GM21786 (cell line): ENCODE data around the gene GMCL1.

Source experiments
- ATAC-seq: cut with Tn5 transposase; IDR thresholded peaks from one replicate; pipeline ENCODE4 v1.9.1; 2021; ENCODE audit not compliant: unreplicated experiment

The GMCL1 gene

GRCh38 chr2:69829256-69830044, at the start of gene GMCL1:
GMCL1 (plus strand) TSS chr2:69829660; CDS start chr2:69829893, 233 bp downstream.
- ATAC-seq: peak; percentile 89

- no peak for ATAC-seq
Measured at GRCh38 chr2:69780921-69781320, 48.5 kb upstream of the GMCL1 start.

- ATAC-seq: peak; percentile 67
Measured at GRCh38 chr2:69781321-69782248, 47.9 kb upstream of the GMCL1 start.

GRCh38 chr2:69784228-69784627, 45.2 kb upstream of the GMCL1 start:
- no peak for ATAC-seq

GRCh38 chr2:69785358-69785757, 44.1 kb upstream of the GMCL1 start:
- no peak for ATAC-seq

GRCh38 chr2:69786052-69786560, 43.4 kb upstream of the GMCL1 start:
- ATAC-seq: no peak

GRCh38 chr2:69789175-69789721, 40.2 kb upstream of the GMCL1 start:
- ATAC-seq: no peak

- ATAC-seq: peak; percentile 60
Measured at GRCh38 chr2:69789772-69790600, 39.5 kb upstream of the GMCL1 start.

GRCh38 chr2:69790601-69790959, 38.9 kb upstream of the GMCL1 start:
- no peak for ATAC-seq

GRCh38 chr2:69791045-69791444, 38.4 kb upstream of the GMCL1 start:
- ATAC-seq: no peak

- ATAC-seq: no peak
Measured at GRCh38 chr2:69796174-69796573, 33.3 kb upstream of the GMCL1 start.

GRCh38 chr2:69797235-69797634, 32.2 kb upstream of the GMCL1 start:
- ATAC-seq: no peak

- no peak for ATAC-seq
Measured at GRCh38 chr2:69797836-69798289, 31.6 kb upstream of the GMCL1 start.

- ATAC-seq: peak; percentile 10
Measured at GRCh38 chr2:69798290-69798908, 31.1 kb upstream of the GMCL1 start.

- ATAC-seq: peak; percentile 53
Measured at GRCh38 chr2:69798909-69799526, 30.4 kb upstream of the GMCL1 start.

- no peak for ATAC-seq
Measured at GRCh38 chr2:69801745-69802290, 27.6 kb upstream of the GMCL1 start.

GRCh38 chr2:69802781-69803367, 26.6 kb upstream of the GMCL1 start:
- peak; percentile 71 for ATAC-seq

GRCh38 chr2:69804416-69804815, 25.0 kb upstream of the GMCL1 start:
- no peak for ATAC-seq

- ATAC-seq: no peak
Measured at GRCh38 chr2:69805887-69806286, 23.6 kb upstream of the GMCL1 start.
